IMR-90 (cell line): Measurements from ENCODE around the gene RBP2. TPM values are rescaled to one million over a fixed set of nuclear protein-coding genes. Genes with fewer than 3 reads are reported as not detected.

ENCODE experiments used
- ATAC-seq: fragments of 200-7000 bp; cut with Tn5 transposase; 2 replicates; pipeline ENCODE4 v1.9.1; 2020; ENCODE audit warnings: low read depth, mild to moderate bottlenecking, moderate library complexity
- BruUV-seq: library from RNA; stranded (reverse); fragments of 400-500 nt; replicated peaks from 2 replicates; lab custom pipeline; 2021; lab: Mats Ljungman, UMichigan
- CTCF ChIA-PET: fragments of 300-600 bp; formaldehyde crosslinking; extraction: SDS; loops from one replicate; lab custom pipeline; 2021; ENCODE audit warnings: antibody characterized with exemption; lab: Yijun Ruan, JAX
- POLR2A ChIA-PET: fragments of 300-600 bp; sonication (Branson Sonifier 250); formaldehyde crosslinking; loops from one replicate; lab custom pipeline; 2022; ENCODE audit warnings: antibody characterized with exemption; ENCODE audit not compliant: unreplicated experiment; lab: Charles Lee
- DNase-seq: peaks from one replicate; pipeline ENCODE4 v3.0.0; 2013
- H2AFZ ChIP-seq: replicated peaks from 2 replicates; pipeline ENCODE3; 2013; ENCODE audit warnings: low read length, mild to moderate bottlenecking; ENCODE audit not compliant: poor library complexity
- H2AK5ac ChIP-seq: 2 replicates; pipeline ENCODE4 v1.6.1; 2013; ENCODE audit warnings: low read depth, low read length, inconsistent platforms
- H2AK9ac ChIP-seq: replicated peaks from 2 replicates; pipeline ENCODE3; 2013; ENCODE audit warnings: mild to moderate bottlenecking, low read depth, low read length, moderate library complexity; ENCODE audit not compliant: poor library complexity
- H2BK120ac ChIP-seq: 2 replicates; pipeline ENCODE4 v1.6.1; 2013; ENCODE audit warnings: low read depth, low read length, inconsistent platforms
- H2BK15ac ChIP-seq: 3 replicates; pipeline ENCODE4 v1.6.1; 2013; ENCODE audit warnings: low read depth, low read length, inconsistent platforms
- H2BK20ac ChIP-seq: 2 replicates; pipeline ENCODE4 v1.6.1; 2013; ENCODE audit warnings: low read depth, mild to moderate bottlenecking, inconsistent platforms, low read length, moderate library complexity
- H2BK5ac ChIP-seq: 2 replicates; pipeline ENCODE4 v1.6.1; 2013; ENCODE audit warnings: mild to moderate bottlenecking, low read depth, low read length, inconsistent platforms; ENCODE audit not compliant: poor library complexity, severe bottlenecking
- H3K14ac ChIP-seq: replicated peaks from 2 replicates; pipeline ENCODE4 v1.6.1; 2013; ENCODE audit warnings: low read depth, low read length, inconsistent platforms
- H3K18ac ChIP-seq: 2 replicates; pipeline ENCODE4 v1.6.1; 2013; ENCODE audit warnings: low read depth, low read length, control low read depth
- H3K23ac ChIP-seq: 2 replicates; pipeline ENCODE4 v1.6.1; 2013; ENCODE audit warnings: low read depth, low read length, inconsistent platforms
- H3K27ac ChIP-seq: 2 replicates; pipeline ENCODE4 v1.5.1; 2013; ENCODE audit warnings: mild to moderate bottlenecking, control low read depth, low read length; ENCODE audit not compliant: insufficient read depth
- H3K27me3 ChIP-seq: 2 replicates; pipeline ENCODE4 v1.6.1; 2013; ENCODE audit warnings: low read length; ENCODE audit not compliant: control insufficient read depth, insufficient read depth
- H3K36me3 ChIP-seq: 2 replicates; pipeline ENCODE4 v1.6.1; 2013; ENCODE audit warnings: low read length, mixed read lengths; ENCODE audit not compliant: control insufficient read depth, insufficient read depth
- H3K4ac ChIP-seq: 2 replicates; pipeline ENCODE4 v1.6.1; 2013; ENCODE audit warnings: low read depth, low read length, inconsistent platforms
- H3K4me1 ChIP-seq: 2 replicates; pipeline ENCODE4 v1.6.1; 2013; ENCODE audit warnings: low read length, mixed read lengths; ENCODE audit not compliant: control insufficient read depth, insufficient read depth
- H3K4me2 ChIP-seq: 2 replicates; pipeline ENCODE4 v1.6.1; 2013; ENCODE audit warnings: low read depth, mild to moderate bottlenecking, control low read depth, low read length, moderate library complexity
- H3K4me3 ChIP-seq: 2 replicates; pipeline ENCODE4 v1.5.1; 2013; ENCODE audit warnings: low read depth, mild to moderate bottlenecking, control low read depth, low read length, moderate library complexity; ENCODE audit not compliant: insufficient read depth
- H3K56ac ChIP-seq: 2 replicates; pipeline ENCODE4 v1.6.1; 2013; ENCODE audit warnings: low read length, inconsistent platforms; ENCODE audit not compliant: insufficient read depth; ENCODE audit errors: extremely low read depth
- H3K79me1 ChIP-seq, 2 experiments: 2 replicates each; pipeline ENCODE4 v1.6.1; 2013; ENCODE audit warnings: low read length in 2 of 2, inconsistent platforms in 1 of 2, low read depth in 1 of 2
- H3K9ac ChIP-seq: 2 replicates; pipeline ENCODE4 v1.6.1; 2013; ENCODE audit warnings: low read depth, low read length, control low read depth
- H3K9me1 ChIP-seq: 2 replicates; pipeline ENCODE4 v1.6.1; 2013; ENCODE audit warnings: low read length, inconsistent platforms; ENCODE audit not compliant: insufficient read depth
- H3K9me3 ChIP-seq: 2 replicates; pipeline ENCODE4 v1.6.1; 2013; ENCODE audit warnings: low read length; ENCODE audit not compliant: control insufficient read depth, insufficient read depth
- H4K20me1 ChIP-seq: 2 replicates; pipeline ENCODE4 v1.6.1; 2013; ENCODE audit warnings: low read length, inconsistent platforms; ENCODE audit not compliant: insufficient read depth
- H4K5ac ChIP-seq: 2 replicates; pipeline ENCODE4 v1.6.1; 2013; ENCODE audit warnings: mild to moderate bottlenecking, low read depth, low read length, control low read depth
- H4K8ac ChIP-seq, 2 experiments: 2 replicates each; pipeline ENCODE4 v1.6.1; 2013; ENCODE audit warnings: low read depth in 2 of 2, low read length in 2 of 2, control low read depth in 1 of 2, inconsistent platforms in 1 of 2
- H4K91ac ChIP-seq: 2 replicates; pipeline ENCODE4 v1.6.1; 2013; ENCODE audit warnings: low read depth, low read length, inconsistent platforms; ENCODE audit not compliant: insufficient read depth
- CEBPB ChIP-seq: IDR thresholded peaks from 2 replicates; pipeline ENCODE4 v1.6.1; 2012; ENCODE audit warnings: low read depth, low read length, improper control_type of control experiment
- FOS ChIP-seq: fragments of 150-350 bp; IDR thresholded peaks from 2 replicates; pipeline ENCODE4 v1.6.1; 2016; ENCODE audit warnings: low read depth, low read length
- dilution Hi-C: fragments of 300-500 bp; cut with HindIII; formaldehyde crosslinking; loops from one replicate; pipeline ENCODE4 v1.14.3; 2018; ENCODE audit warnings: low sequenced_read_pairs; ENCODE audit not compliant: unreplicated experiment
- in situ Hi-C: fragments of 300-500 bp; cut with MboI; formaldehyde crosslinking; loops from 3 replicates; pipeline ENCODE4 v1.14.3; 2019; ENCODE audit warnings: low sequenced_read_pairs, inconsistent platforms, mixed read lengths
- intact Hi-C: fragments of 100-400 bp; cut with micrococcal nuclease; formaldehyde crosslinking; loops from 2 replicates; pipeline ENCODE4 v1.10.0; 2022
- polyA plus RNA-seq, 3 experiments: library from polyadenylated mRNA; depleted of rRNA; stranded (reverse); fragments of >200 nt; gene quantifications; 2 replicates each; pipeline ENCODE4 v1.2.3, GENCODE V29; 2012; ENCODE audit warnings: low replicate concordance in 1 of 3
- total RNA-seq: library from RNA; depleted of rRNA; stranded (reverse); fragments of >200 nt; gene quantifications from 2 replicates; pipeline ENCODE4 v1.2.3, GENCODE V29; 2012

RBP2 gene
- total and polyA plus RNA-seq, 2 of the 4 experiments (the other 2 are of a cell fraction), result not detected

GRCh38 chr3:139481116-139481515 is 4.8 kb upstream of the RBP2 start:
- no peak overlapping the region for H3K23ac ChIP-seq
- H2BK5ac ChIP-seq, result no peak overlapping the region
- H4K91ac ChIP-seq, result no peak overlapping the region
- H4K20me1 ChIP-seq, result no peaks in the 10 kb centered on the region
- no peak overlapping the region for H4K5ac ChIP-seq
- H2AK9ac ChIP-seq, result no peak overlapping the region
- no peak overlapping the region for H2BK20ac ChIP-seq
- no peaks in the 10 kb centered on the region for H3K4me1 ChIP-seq
- no peak overlapping the region for H2BK120ac ChIP-seq
- TF ChIP-seq CEBPB (no peak), FOS (no peak)
- no peak overlapping the region for H3K56ac ChIP-seq
- H3K18ac ChIP-seq, result no peak overlapping the region
- no peak overlapping the region for H3K14ac ChIP-seq
- H4K8ac ChIP-seq, result no peak overlapping the region
- no TSS peak for BruUV-seq
- H3K27me3 ChIP-seq, result no peaks in the 10 kb centered on the region
- no peaks in the 10 kb centered on the region for H3K79me1 ChIP-seq
- H2BK15ac ChIP-seq, result no peak overlapping the region
- ChIA-PET POLR2A (no interaction called here), CTCF (interaction anchor here (0.6 kb wide), 1 partner anchor 326 kb away, joined by 3 read pairs; no protein-coding TSS in a partner anchor)
- H2AK5ac ChIP-seq, result no peak overlapping the region
- in situ Hi-C loops (no loop called here), intact Hi-C loops (no loop called here), dilution Hi-C loops (no loop called here)
- no peaks in the 10 kb centered on the region for H3K9me3 ChIP-seq
- H3K4me2 ChIP-seq, result no peak overlapping the region
- no peak overlapping the region for H3K4me3 ChIP-seq
- H3K9ac ChIP-seq, result no peak overlapping the region
- H3K36me3 ChIP-seq, result no peaks in the 10 kb centered on the region
- DNase-seq (no peak), ATAC-seq (no peak)
- no peak overlapping the region for H2AFZ ChIP-seq
- no peaks in the 10 kb centered on the region for H3K9me1 ChIP-seq
- no peak overlapping the region for H3K4ac ChIP-seq
- no peak overlapping the region for H3K27ac ChIP-seq
